Measurements from ENCODE around the gene TTLL4.

DNA sequence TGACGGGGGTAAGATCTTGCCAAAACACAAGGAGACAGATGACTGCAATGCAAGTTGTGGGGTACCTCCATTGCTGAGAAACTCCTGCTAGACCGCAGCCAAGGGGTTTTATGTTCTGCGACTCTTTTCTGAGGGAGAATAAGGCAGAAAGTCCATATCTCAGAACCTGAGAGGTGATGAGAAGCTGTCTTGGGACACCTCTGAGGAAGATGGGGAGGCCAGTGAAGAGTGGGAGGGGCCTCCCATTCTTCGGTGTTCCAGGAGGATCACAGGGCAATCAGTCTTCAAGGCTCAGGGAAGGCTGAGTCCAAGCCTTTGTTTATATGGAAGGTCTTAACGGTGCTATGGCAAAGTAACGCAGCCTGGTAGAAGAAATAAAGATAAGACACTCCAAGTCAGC is 89.4 kb downstream of the TTLL4 start:
- TF ChIP-seq, protein P1, sequence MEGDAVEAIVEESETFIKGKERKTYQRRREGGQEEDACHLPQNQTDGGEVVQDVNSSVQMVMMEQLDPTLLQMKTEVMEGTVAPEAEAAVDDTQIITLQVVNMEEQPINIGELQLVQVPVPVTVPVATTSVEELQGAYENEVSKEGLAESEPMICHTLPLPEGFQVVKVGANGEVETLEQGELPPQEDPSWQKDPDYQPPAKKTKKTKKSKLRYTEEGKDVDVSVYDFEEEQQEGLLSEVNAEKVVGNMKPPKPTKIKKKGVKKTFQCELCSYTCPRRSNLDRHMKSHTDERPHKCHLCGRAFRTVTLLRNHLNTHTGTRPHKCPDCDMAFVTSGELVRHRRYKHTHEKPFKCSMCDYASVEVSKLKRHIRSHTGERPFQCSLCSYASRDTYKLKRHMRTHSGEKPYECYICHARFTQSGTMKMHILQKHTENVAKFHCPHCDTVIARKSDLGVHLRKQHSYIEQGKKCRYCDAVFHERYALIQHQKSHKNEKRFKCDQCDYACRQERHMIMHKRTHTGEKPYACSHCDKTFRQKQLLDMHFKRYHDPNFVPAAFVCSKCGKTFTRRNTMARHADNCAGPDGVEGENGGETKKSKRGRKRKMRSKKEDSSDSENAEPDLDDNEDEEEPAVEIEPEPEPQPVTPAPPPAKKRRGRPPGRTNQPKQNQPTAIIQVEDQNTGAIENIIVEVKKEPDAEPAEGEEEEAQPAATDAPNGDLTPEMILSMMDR (IDR thresholded peaks at IDR 0.05; ENCODE audit: low read depth, low read length): no peak
- no peak for TF ChIP-seq MAX (IDR thresholded peaks at IDR 0.05; ENCODE audit: low read depth, low read length)
- TF ChIP-seq POLR2A (IDR thresholded peaks at IDR 0.05; ENCODE audit: extremely low read depth, insufficient read length): no peak

All from NB4 (cell line).